ENCODE results near the gene PIEZO2. TPM values are rescaled to one million over a fixed set of nuclear protein-coding genes. Genes with fewer than 3 reads are reported as not detected.

PIEZO2 gene
- total and polyA plus RNA-seq, 2 experiments from 2014 or later = 24.5 to 70.8 TPM

- Histone ChIP-seq H3K4me1 (ENCODE audit: insufficient read depth) (peaks cover 15% of the 10 kb centered on the region), H3K9me3 (ENCODE audit: low read depth) (no peaks in the 10 kb centered on the region), H3K27ac (no peak overlapping the region), H3K4me3 (no peak overlapping the region), H3K36me3 (replicated peaks; ENCODE audit: insufficient read depth, low read depth) (no peaks in the 10 kb centered on the region), H4K20me1 (ENCODE audit: insufficient read depth, poor library complexity, severe bottlenecking) (no peaks in the 10 kb centered on the region), H3K9me2 (replicated peaks; ENCODE audit: insufficient read depth) (no peaks in the 10 kb centered on the region), H3K27me3 (no peaks in the 10 kb centered on the region), H3K79me2 (no peaks in the 10 kb centered on the region), H2AFZ (no peak overlapping the region), H3K4me2 (no peak overlapping the region)
- 96% methylated on average over 4 of the region's 4 CpGs for WGBS (ENCODE audit: low lambda C conversion rate, missing lambda C conversion rate)
- DNase-seq (ENCODE audit: low spot score) = no peak
- TF ChIP-seq CTCF (IDR thresholded peaks at IDR 0.05; ENCODE audit: poor library complexity) (no peak), EZH2 (IDR thresholded peaks at IDR 0.05; ENCODE audit: borderline replicate concordance) (no peak), EZH2phosphoT487 (IDR thresholded peaks at IDR 0.05; ENCODE audit: low read depth, severe bottlenecking, unreplicated experiment) (no peak)
Observed at GRCh38 chr18:10792181-10792580, 357.2 kb downstream of the PIEZO2 start.

GRCh38 chr18:10791169-10791831 is 358.1 kb downstream of the PIEZO2 start:
- no peak overlapping the region for H3K27ac ChIP-seq
- TF ChIP-seq EZH2 (IDR thresholded peaks at IDR 0.05; ENCODE audit: borderline replicate concordance) = no peak
- TF ChIP-seq EZH2phosphoT487 (IDR thresholded peaks at IDR 0.05; ENCODE audit: low read depth, severe bottlenecking, unreplicated experiment) = no peak
- no peak for TF ChIP-seq CTCF (IDR thresholded peaks at IDR 0.05; ENCODE audit: poor library complexity)
- no peak overlapping the region for H3K4me3 ChIP-seq
- no peak overlapping the region for H2AFZ ChIP-seq
- no peaks in the 10 kb centered on the region for H3K79me2 ChIP-seq
- no peaks in the 10 kb centered on the region for H3K9me3 ChIP-seq (ENCODE audit: low read depth)
- no peaks in the 10 kb centered on the region for H3K27me3 ChIP-seq
- H3K4me1 ChIP-seq (ENCODE audit: insufficient read depth) = peaks cover 15% of the 10 kb centered on the region
- no peak for DNase-seq (ENCODE audit: low spot score)
- H3K4me2 ChIP-seq = no peak overlapping the region
- WGBS (ENCODE audit: low lambda C conversion rate, missing lambda C conversion rate) = 76% methylated on average over 7 of the region's 7 CpGs
- no peaks in the 10 kb centered on the region for H3K36me3 ChIP-seq (replicated peaks; ENCODE audit: insufficient read depth, low read depth)
- no peaks in the 10 kb centered on the region for H4K20me1 ChIP-seq (ENCODE audit: insufficient read depth, poor library complexity, severe bottlenecking)
- H3K9me2 ChIP-seq (replicated peaks; ENCODE audit: insufficient read depth) = no peaks in the 10 kb centered on the region

- Histone ChIP-seq H3K9me3 (ENCODE audit: low read depth) (no peaks in the 10 kb centered on the region), H4K20me1 (ENCODE audit: insufficient read depth, poor library complexity, severe bottlenecking) (no peaks in the 10 kb centered on the region), H3K36me3 (replicated peaks; ENCODE audit: insufficient read depth, low read depth) (no peaks in the 10 kb centered on the region), H3K27ac (no peak overlapping the region), H3K4me1 (ENCODE audit: insufficient read depth) (peaks cover 9% of the 10 kb centered on the region), H2AFZ (no peak overlapping the region), H3K4me3 (no peak overlapping the region), H3K27me3 (no peaks in the 10 kb centered on the region), H3K9me2 (replicated peaks; ENCODE audit: insufficient read depth) (no peaks in the 10 kb centered on the region), H3K4me2 (no peak overlapping the region), H3K79me2 (no peaks in the 10 kb centered on the region)
- no peak for DNase-seq (ENCODE audit: low spot score)
- TF ChIP-seq CTCF (IDR thresholded peaks at IDR 0.05; ENCODE audit: poor library complexity) (no peak), EZH2 (IDR thresholded peaks at IDR 0.05; ENCODE audit: borderline replicate concordance) (no peak), EZH2phosphoT487 (IDR thresholded peaks at IDR 0.05; ENCODE audit: low read depth, severe bottlenecking, unreplicated experiment) (no peak)
- 98% methylated on average over 2 of the region's 2 CpGs for WGBS (ENCODE audit: low lambda C conversion rate, missing lambda C conversion rate)
Observed at GRCh38 chr18:10789180-10789579, 360.2 kb downstream of the PIEZO2 start.

All from hepatocyte (in vitro differentiated cells).